PC-9 (cell line): Measurements from ENCODE around the gene SPACA1.

ENCODE experiments used
- EZH2 ChIP-seq: fragments of 200-600 bp; sonication (generic); IDR thresholded peaks from 2 replicates; pipeline ENCODE4 v1.8.0; 2017; ENCODE audit warnings: antibody characterized with exemption, low read depth
- TF ChIP-seq, protein P1 (sequence below): fragments of 200-600 bp; sonication (generic); conservative IDR thresholded peaks from 2 replicates; pipeline ENCODE4 v1.6.1; 2017; ENCODE audit warnings: mixed run types, antibody characterized with exemption, mild to moderate bottlenecking, moderate library complexity

- TF ChIP-seq, protein P1, sequence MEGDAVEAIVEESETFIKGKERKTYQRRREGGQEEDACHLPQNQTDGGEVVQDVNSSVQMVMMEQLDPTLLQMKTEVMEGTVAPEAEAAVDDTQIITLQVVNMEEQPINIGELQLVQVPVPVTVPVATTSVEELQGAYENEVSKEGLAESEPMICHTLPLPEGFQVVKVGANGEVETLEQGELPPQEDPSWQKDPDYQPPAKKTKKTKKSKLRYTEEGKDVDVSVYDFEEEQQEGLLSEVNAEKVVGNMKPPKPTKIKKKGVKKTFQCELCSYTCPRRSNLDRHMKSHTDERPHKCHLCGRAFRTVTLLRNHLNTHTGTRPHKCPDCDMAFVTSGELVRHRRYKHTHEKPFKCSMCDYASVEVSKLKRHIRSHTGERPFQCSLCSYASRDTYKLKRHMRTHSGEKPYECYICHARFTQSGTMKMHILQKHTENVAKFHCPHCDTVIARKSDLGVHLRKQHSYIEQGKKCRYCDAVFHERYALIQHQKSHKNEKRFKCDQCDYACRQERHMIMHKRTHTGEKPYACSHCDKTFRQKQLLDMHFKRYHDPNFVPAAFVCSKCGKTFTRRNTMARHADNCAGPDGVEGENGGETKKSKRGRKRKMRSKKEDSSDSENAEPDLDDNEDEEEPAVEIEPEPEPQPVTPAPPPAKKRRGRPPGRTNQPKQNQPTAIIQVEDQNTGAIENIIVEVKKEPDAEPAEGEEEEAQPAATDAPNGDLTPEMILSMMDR: no peak
- no peak for TF ChIP-seq EZH2
Measured at GRCh38 chr6:88044530-88044929, 3.1 kb upstream of the SPACA1 start.
